Fibroblast of skin of scalp (primary cell): ENCODE data around the gene PPFIA4.
A peak's percentile ranks its signal among the peaks of the same experiment; 100 is the strongest.

ENCODE experiments used
- DNase-seq: peaks from one replicate; pipeline ENCODE4 v3.0.0-alpha.2; 2013

PPFIA4 gene

DNA sequence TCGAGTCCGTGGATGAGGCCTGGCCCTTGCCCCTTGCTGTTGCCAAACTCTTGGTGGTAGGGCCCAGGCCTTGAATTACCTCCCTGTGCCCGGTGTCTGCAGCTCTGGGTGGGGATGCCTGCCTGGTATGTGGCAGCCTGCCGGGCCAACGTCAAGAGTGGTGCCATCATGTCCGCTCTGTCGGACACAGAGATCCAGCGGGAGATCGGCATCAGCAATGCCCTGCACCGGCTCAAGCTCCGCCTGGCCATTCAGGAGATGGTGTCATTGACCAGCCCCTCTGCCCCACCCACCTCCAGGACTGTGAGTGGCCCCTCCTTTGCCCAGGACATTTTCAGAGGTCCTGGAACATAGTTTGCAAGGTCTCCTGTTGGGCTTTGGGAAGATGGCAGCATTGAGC is 33.8 kb downstream of the PPFIA4 start:
- DNase-seq: no peak

DNA sequence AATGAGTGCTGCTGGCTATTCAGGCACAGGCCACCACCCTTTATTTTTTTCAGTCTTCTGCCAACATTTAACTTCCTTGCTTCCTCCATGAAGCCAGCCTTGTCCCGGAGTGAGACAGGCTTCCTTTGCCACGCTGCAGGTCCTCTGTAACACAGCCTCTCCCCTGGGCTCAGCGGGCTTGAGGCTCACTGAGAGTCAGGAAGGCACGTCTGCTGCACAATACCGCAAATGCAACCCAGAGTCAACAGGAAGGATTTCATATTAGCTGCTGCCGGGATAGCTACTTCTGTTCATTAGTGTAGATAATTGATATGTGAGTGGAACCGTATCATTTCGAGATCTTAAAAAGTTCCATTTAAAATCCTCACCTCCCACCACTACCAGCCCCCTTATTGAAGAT is 37.0 kb downstream of the PPFIA4 start:
- no peak for DNase-seq

DNA sequence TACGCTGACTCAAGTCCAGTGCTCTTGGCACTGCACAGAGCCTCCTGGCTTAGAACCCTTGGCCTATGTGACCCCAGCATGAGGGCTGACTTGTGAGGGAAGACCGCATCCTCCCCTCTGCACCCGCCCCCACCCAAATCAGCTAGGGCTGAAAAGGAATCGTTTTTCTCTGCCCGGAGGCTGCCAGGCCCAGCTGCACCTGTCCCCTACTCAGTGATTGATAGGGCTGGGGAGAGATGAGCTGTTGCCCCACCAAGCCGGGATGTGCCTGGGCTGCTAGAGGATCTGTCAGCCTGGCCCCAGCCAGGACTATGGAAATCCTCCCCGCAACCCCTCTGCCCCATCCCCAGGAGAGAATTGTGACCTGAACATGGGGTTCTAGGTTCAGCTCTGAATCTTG is 38.9 kb downstream of the PPFIA4 start:
- DNase-seq: no peak

GRCh38 chr1:203065986-203066385 is 39.7 kb downstream of the PPFIA4 start:
- DNase-seq: no peak

- DNase-seq: no peak
These were observed 40.7 kb downstream of the PPFIA4 start for GRCh38 chr1:203066965-203067364.

- DNase-seq: no peak
These were observed 42.9 kb downstream of the PPFIA4 start for GRCh38 chr1:203069030-203069747.

- DNase-seq: peak; percentile 22
These were observed 45.8 kb downstream of the PPFIA4 start for GRCh38 chr1:203072002-203072602.

GRCh38 chr1:203072911-203073310 is 46.6 kb downstream of the PPFIA4 start:
- peak; percentile 38 for DNase-seq

- no peak for DNase-seq
These were observed 47.2 kb downstream of the PPFIA4 start for GRCh38 chr1:203073469-203073868.

GRCh38 chr1:203074610-203075009 is 48.3 kb downstream of the PPFIA4 start:
- DNase-seq: no peak

- DNase-seq: no peak
These were observed 49.1 kb downstream of the PPFIA4 start for GRCh38 chr1:203075236-203076030.

- DNase-seq: no peak
These were observed 49.8 kb downstream of the PPFIA4 start for GRCh38 chr1:203076031-203076511.

DNA sequence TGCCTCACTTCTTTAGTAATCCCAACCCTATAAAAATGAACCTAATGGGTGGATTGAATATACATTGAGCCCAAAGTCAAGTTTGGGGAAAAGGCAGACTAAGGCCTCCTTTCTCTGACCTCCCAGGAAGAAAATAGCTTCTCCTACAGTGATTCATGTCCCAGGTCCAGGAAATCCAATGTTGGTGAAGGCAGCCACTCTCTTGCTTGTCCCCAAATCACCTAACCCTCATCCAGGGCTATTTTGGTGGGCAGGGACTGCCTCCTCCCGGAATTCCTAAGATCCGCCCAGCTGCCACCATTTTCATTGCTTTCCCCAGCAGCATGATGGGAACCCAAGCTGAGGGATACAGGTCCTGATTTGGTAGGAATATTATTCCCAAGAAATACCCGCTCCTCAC is 51.1 kb downstream of the PPFIA4 start:
- DNase-seq: no peak

DNA sequence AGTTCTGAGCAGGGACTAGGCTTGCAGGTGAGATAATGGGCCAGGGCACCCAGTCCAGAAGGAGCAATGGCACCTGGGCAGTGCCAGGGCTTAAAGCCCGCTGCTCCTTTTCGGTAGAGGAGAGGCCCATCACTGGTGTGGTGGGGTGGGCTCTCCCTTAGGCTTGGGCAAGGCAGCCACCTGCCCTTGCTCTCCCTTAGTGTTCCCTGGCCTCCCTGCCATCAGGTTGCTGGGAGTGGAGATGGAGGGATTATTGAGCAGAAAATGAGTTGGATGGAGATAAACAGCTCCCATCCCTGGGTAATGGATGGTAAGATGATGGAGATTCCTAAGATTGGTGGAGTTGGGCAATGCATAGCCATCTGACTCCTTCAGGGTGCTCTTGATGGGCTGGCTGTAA is 51.7 kb downstream of the PPFIA4 start:
- DNase-seq: no peak

DNA sequence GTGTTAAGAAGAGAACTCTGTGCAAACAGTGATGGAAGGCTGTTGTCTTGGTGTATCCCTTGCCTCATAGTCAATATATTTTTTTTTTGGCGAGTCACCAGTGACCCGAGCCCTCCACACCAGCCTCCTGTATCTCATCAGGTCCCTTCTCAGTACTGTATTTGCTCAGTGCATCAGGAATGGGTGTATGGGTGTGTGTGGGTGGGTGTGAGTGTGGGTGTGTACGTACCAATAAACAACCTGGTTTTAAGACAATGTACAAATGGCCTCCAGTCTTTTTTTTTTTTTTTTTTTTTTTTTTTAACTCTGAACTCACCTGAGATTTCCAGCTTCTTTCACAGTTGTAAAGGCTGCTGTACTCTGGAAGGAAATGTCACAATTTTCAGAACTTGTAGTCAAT is 52.2 kb downstream of the PPFIA4 start:
- no peak for DNase-seq

- no peak for DNase-seq
These were observed 54.2 kb downstream of the PPFIA4 start for GRCh38 chr1:203080456-203080855.

GRCh38 chr1:203081465-203082230 is 55.4 kb downstream of the PPFIA4 start:
- DNase-seq: no peak

DNA sequence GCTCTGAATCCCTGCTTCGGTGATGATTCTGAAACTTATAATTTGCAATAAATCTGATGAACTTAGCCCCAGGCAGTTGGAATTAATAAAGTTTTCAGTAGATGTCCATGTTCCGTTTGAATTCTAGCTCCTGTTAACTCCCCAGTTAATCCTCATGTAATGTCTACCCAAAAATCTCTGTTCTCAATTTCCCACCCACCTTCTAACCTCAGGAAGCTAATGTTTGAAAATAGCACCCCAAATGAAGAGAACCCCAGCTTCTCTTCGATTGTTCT is 55.9 kb downstream of the PPFIA4 start:
- DNase-seq: no peak

- DNase-seq: no peak
These were observed 56.5 kb downstream of the PPFIA4 start for GRCh38 chr1:203082571-203083462.

DNA sequence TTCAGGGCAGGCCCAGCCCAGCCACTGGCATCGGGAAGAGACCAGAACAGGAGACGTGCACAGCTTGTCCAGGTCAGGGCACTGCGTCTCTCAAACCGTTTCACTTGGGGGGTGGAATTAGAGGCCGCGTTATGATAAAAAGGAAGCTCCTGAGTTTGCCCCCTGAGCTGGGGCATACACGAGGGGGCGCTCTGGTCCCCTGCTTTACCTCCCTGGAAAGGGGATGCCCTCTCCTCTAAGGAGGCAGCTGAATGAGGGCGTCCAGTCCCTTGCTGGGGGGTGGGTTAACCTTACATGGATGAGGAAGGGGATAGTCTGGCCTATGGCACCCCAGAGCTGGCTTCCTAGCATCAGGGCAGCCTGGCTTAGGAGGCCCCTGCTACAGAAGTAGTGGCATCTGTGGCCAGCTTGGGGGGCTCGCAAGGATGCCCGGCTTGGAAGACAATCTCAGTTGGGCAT is 57.2 kb downstream of the PPFIA4 start:
- DNase-seq: no peak

DNA sequence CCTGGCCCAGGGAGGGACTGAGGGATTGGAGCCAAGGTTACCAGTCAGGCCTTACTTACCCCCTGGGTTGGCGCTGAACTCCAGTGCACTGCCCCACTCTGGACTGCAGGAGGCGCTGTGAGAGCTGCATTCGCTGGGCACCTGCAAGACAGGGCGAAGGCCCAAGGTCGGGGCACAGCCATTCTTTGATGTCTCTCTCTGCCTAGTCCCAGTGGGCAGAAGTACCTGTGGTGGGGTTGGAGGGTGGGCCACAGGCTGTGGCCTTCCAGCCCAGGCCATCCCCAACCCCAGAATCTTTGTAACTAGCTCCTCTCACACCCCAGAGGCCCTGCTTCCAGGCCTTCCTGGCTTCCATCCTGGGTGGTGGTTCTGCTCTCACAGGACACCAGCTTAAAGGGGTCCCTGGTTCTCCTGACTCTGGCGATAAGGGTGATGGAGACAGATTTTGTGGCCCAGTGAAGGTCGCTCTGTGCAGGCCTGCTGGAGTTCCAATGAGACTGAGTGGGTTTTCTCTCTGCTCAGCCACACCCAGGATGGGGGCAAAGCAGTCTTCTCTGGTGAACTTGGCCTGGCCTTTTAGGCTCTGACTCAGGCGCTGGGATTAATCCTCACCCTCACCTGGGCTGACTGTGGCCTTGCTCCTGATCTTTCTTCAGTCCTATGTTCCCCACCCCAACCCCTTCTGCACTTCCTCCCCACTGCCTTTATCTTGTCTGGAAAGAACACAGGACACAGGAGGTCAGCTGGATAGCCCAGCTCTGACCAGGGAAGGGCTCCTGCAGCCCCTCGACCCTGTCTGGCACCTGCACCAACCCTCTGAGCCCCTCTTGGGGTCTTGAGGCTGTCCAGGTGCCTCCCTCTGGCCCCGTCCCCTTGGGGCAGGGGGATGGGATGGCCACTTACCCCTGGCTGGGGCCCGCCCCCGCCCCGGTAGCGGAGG is 58.6 kb downstream of the PPFIA4 start:
- DNase-seq: no peak
